ENCODE data around the gene MMAB.
A peak's percentile ranks its signal among the peaks of the same experiment; 100 is the strongest.

MMAB gene

GRCh38 chr12:109597795-109598427, 24.6 kb upstream of the MMAB start:
- peak; percentile 76 for DNase-seq (ENCODE audit: low read depth)
- peak; percentile 91 for TF ChIP-seq CTCF (IDR thresholded peaks at IDR 0.05; ENCODE audit: insufficient read depth, low read depth, low read length, missing control alignments)
- H3K4me3 ChIP-seq (ENCODE audit: low read length) = no peak overlapping the region

- H3K4me3 ChIP-seq (ENCODE audit: low read length) = no peak overlapping the region
- TF ChIP-seq CTCF (IDR thresholded peaks at IDR 0.05; ENCODE audit: insufficient read depth, low read depth, low read length, missing control alignments) = no peak
- DNase-seq (ENCODE audit: low read depth) = no peak
Measured at GRCh38 chr12:109597414-109597794, 24.1 kb upstream of the MMAB start.

GRCh38 chr12:109596418-109597244, 23.3 kb upstream of the MMAB start:
- H3K4me3 ChIP-seq (ENCODE audit: low read length) = no peak overlapping the region
- no peak for DNase-seq (ENCODE audit: low read depth)
- TF ChIP-seq CTCF (IDR thresholded peaks at IDR 0.05; ENCODE audit: insufficient read depth, low read depth, low read length, missing control alignments) = no peak

GRCh38 chr12:109595321-109595902, 22.1 kb upstream of the MMAB start:
- no peak for DNase-seq (ENCODE audit: low read depth)
- no peak for TF ChIP-seq CTCF (IDR thresholded peaks at IDR 0.05; ENCODE audit: insufficient read depth, low read depth, low read length, missing control alignments)
- H3K4me3 ChIP-seq (ENCODE audit: low read length) = no peak overlapping the region

- no peak for TF ChIP-seq CTCF (IDR thresholded peaks at IDR 0.05; ENCODE audit: insufficient read depth, low read depth, low read length, missing control alignments)
- peak; percentile 15 for DNase-seq (ENCODE audit: low read depth)
- H3K4me3 ChIP-seq (ENCODE audit: low read length) = no peak overlapping the region
Measured at GRCh38 chr12:109594556-109595317, 21.4 kb upstream of the MMAB start.

GRCh38 chr12:109592905-109593272, 19.6 kb upstream of the MMAB start:
- no peak overlapping the region for H3K4me3 ChIP-seq (ENCODE audit: low read length)
- no peak for TF ChIP-seq CTCF (IDR thresholded peaks at IDR 0.05; ENCODE audit: insufficient read depth, low read depth, low read length, missing control alignments)
- no peak for DNase-seq (ENCODE audit: low read depth)

All from epithelial cell of esophagus (primary cell).